GM21529 (cell line): ENCODE data around the gene DCT.
"Not testable (repeated sequence)": the region's sequence is repeated elsewhere in the genome, so short reads cannot be mapped to it uniquely, and the experiment has no call there.

ENCODE experiments used
- ATAC-seq: cut with Tn5 transposase; IDR thresholded peaks from one replicate; pipeline ENCODE4 v1.9.1; 2021; ENCODE audit not compliant: unreplicated experiment

Gene DCT

GRCh38 chr13:94479616-94480015, at the start of gene DCT:
Gene DCT (minus strand): TSS chr13:94479682. CDS start chr13:94479255, 427 bp downstream.
- no peak for ATAC-seq

GRCh38 chr13:94526956-94527355, 47.5 kb upstream of the DCT start:
- ATAC-seq, result not testable (repeated sequence)

DNA sequence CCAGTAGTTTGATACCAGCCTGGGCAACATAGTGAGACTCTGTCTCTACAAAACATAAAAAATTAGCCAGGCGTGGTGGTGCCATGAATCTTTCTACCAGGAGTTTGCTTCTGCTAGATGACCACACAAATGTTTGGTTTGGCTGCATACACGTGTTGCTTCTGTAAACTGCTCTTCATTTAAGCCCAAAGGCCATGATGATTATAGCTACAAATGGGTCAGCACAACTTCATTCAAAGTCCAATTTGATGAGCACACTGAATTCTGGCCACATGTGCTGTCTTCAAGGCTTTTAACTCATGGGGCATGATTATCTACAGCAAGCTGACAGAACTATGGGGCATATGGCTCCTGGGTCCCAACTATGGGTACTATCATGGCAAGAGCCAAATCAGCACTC, 46.3 kb upstream of the DCT start:
- no peak for ATAC-seq

GRCh38 chr13:94524407-94524806, 44.9 kb upstream of the DCT start:
- ATAC-seq, result no peak

- no peak for ATAC-seq
Measured at GRCh38 chr13:94520001-94520400, 40.5 kb upstream of the DCT start.

DNA sequence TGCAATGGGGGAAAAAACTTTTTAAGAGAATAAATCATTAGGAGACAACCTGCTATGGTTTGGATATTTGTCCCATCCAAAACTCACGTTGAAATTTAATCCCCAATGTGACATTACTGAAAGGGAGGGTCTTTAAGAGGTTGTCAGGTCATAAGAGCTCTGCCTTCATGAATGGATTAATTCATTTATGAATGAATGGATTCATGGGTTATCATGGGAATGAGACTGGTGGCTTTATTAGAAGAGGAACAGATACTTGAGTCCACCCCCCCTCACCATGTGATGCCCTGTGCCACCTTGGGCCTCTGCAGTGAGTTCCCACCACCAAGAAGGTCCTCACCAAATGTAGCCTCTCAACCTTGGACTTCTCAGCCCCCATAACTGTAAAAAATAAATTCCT, 37.0 kb upstream of the DCT start:
- no peak for ATAC-seq

DNA sequence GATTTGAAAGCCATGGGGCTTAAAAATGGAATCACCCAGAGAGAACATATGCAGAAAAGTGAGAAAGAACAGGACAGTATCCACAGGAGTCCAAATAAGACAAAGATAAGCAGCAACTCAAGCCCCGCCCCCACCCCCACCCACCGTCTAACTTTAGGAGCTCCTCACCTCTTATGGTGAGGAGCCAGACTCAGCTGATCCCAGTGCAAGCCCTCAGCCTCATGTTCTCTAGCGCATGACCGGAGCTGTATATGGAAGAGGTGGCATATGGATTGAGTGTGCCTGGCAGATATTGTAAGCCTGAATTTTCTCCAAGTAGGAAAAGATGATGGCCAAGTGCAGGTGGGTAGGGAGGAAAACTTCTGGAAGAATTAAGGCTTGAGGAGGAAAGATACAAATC, 36.4 kb upstream of the DCT start:
- no peak for ATAC-seq

DNA sequence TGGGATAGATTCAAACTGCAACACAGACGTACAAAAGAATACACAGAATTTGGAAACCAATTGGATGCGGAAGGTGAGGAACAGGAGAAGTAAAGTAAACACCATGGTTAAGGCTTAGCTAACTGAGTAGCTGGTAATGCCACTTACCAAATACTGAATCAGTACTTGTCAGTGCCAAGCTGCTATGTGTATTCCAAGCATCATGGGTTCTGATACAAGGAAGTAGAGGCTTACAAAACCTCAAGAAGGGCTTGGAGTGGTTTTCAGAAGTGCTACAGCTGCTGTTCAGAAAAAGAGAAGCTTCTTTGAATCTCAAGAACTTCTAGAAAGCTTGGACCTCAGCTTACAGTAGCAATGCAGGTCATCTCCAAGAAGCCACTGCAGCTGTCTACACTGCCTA, 35.9 kb upstream of the DCT start:
- no peak for ATAC-seq

DNA sequence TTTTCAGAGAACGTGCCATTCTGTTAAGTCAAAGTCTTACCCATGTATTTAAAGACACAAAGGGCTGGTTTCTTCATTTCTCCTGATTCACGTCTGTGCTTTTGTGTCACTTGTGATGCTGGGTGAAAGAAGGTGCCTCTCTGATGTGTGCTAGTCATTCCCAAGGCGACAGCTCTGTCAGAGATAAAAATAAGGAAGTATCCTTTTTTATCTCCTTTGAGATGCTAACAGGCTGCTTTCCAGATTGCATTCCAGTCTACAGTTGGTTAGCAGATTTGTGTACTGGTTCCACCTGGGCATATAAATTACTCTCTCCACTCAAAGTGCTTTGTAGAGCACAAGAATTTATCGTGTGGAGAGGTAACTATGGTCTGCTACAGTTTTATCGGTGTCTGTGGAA, 33.5 kb upstream of the DCT start:
- ATAC-seq, result no peak

DNA sequence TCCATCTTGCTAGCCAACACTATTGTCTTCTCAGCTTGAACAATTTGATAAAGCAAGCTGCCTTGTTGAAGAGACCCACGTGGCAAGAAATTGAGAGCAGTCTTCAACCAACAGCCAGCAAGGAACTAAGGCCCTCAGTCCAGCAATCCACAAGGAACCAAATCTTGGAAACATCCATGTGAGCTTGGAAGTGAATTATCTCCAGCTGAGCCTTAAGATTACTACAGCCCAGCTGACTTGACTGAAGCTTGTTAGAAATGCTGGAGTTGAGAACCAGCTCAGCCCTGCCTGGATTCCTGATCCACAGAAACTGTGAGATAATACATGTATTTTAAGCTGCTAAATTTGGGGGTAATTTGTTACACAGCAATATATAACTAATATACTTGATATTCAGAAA, 26.2 kb upstream of the DCT start:
- ATAC-seq, result no peak

GRCh38 chr13:94503851-94504250, 24.4 kb upstream of the DCT start:
- no peak for ATAC-seq

GRCh38 chr13:94498831-94499230, 19.3 kb upstream of the DCT start:
- ATAC-seq, result not testable (repeated sequence)

- ATAC-seq, result no peak
Measured at GRCh38 chr13:94495806-94496205, 16.3 kb upstream of the DCT start.

- no peak for ATAC-seq
Measured at GRCh38 chr13:94494026-94494425, 14.5 kb upstream of the DCT start.

- ATAC-seq, result no peak
Measured at GRCh38 chr13:94487043-94487442, 7.6 kb upstream of the DCT start.

- ATAC-seq, result no peak
Measured at GRCh38 chr13:94483970-94484369, 4.5 kb upstream of the DCT start.

DNA sequence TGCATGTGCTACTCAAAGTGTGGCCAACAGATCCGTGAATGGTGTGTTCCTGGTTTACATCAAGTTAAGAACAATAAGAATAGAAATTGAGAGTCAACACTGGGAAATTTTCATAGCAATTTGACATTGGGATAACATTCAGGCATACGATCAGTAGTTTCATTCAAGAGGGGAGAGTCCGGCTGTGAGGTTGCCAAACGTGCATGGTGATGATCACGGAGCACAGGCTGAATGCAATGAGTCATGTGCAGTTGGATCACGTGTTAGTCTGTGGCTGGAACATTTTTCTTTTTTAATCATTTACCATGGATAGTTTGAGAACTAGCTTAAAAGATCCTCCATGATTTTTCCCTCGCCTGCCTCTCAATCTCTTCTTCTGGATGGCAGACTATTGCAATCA, 2.5 kb upstream of the DCT start:
- no peak for ATAC-seq

- ATAC-seq, result no peak
Measured at GRCh38 chr13:94480672-94481145, 1.2 kb upstream of the DCT start.

DNA sequence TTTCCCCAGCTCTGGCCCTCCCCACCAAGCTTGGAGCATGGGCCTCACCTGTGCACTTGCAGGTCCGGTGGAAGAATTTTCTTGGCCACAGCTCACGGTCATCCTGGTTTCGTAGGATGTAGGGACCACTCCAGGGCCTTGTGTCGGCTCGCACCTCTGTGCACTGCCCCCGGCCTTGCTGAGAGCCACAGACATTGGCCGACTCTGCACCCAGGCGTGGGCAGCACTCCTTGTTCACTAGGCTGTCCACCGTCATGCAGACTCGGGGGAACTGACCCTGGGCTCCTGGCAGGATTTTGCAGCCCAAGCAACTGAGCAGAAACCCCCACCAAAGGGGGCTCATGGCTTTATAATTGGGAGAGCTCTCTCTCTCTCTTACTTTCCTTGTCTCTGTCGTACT, 569 bp downstream of the DCT start:
- no peak for ATAC-seq

- ATAC-seq, result no peak
Measured at GRCh38 chr13:94470126-94470525, 9.4 kb downstream of the DCT start.

DNA sequence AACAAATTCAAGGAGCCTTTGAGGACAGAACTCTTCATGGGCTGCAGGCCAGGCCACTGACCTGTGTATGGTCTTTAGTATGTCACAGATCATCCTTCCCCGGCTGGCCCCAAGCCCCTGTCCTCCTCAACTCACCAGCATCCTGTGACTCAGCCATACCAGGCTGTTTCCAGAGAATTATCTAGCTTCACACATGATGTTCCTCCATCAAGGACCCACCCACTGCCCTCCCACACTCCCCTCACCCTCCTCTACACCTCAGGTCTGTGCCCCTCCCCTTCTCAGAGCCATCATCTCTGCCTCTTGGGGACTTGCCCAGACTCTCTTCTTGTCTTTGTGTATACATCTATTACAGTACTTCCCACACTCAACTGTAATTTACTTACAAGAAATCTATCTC, 14.7 kb downstream of the DCT start:
- ATAC-seq, result no peak

DNA sequence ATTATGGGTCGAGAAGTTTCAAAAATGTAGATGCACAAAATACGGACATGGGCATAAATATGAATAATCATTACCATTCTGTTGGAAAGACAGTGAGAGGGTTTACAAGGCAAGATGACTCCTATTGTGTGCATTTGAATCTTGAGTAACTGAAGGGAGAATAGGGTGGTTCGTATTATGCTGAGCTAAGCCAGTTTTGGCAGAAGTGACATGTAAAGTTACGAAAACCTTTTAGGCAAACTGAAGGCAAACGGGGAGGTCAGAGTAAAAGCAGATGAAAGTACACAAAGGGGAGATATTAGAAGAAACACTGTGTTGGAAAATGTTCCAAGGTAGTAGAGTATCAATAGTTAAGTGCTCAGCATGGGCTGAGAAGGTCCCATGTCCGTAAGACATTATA, 16.8 kb downstream of the DCT start:
- no peak for ATAC-seq

DNA sequence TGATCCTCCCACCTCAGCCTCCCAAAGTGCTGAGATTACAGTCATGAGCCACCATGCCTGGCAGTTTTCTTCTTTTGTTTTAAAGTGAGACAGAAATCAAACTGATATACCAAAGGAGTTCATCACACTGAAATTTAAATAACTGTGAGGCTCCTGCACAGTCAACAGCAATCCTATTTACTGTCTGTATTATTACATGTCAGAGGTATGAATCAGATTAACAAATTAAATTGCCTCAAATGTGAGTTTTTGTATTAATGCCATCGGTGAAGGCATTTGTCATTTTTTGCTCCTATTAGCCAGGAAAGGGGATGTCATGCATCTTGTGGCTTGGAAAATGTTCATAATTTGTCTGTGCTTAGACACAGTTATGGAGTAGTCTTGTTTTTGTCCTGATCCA, 20.4 kb downstream of the DCT start:
- ATAC-seq, result no peak

GRCh38 chr13:94455414-94455813, 24.1 kb downstream of the DCT start:
- no peak for ATAC-seq
